ENCODE results near the gene C2.
"Not testable (repeated sequence)": the region's sequence is repeated elsewhere in the genome, so short reads cannot be mapped to it uniquely, and the experiment has no call there.

Gene C2

DNA sequence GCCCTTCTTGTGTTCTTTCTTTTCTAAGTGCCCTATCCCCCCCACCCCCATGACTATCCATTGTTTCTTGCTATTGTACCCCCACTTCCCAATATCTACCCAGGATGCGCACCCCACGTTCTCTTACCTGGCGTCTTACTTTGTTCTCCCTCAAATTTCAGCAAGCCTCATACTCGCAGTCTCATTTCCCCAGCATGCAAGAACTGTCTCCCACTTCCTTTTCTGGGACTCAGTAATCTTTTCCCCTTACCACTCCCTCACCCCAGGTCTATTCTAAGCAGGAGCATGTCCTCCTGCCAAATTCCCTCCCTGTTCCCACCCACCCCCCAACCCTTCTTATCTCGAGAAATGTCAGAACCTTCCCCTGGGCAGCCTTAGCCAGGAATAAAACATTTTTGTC, 28.3 kb upstream of the C2 start:
- DNase-seq (ENCODE audit: low spot score) = no peak

DNA sequence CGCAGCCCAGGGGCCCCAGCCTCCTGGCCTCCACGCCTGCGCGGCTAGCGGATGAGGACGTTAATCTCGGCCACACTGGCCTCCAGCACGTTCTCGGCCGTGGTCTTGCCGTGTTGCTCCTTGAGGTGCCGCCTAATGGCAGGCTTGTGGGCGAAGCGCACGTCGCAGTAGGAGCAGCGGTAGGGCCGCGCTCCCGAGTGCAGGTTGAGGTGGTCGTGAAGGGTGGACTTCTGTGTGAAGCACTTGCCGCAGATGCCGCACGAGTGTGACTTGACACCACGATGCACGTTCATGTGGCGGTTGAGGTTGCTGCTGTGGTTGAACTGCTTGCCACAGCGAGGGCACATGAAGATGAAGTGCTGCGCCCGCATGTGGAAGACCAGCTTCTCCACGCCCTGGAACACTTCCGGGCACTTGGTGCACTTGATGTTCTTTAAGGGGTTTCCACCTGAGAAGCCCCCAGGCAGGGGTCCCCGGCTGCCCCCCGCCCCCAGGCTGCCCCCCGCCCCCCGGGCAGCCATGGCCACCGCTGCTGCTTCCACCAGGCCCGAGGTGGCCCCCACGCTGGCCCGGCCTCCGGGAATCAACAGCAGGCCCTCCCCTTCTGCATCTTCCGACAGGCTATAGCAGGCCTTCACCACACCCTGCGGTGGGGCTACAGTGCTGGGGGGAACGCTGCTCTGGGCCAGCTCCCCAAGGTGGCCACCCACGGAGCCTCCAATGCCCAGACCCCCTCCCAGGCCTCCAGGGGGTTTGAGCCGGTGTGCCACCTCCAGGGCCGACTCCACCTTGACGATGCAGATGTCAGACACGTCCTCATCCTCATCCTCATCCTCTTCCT, 27.4 kb upstream of the C2 start:
- no peak for DNase-seq (ENCODE audit: low spot score)

DNA sequence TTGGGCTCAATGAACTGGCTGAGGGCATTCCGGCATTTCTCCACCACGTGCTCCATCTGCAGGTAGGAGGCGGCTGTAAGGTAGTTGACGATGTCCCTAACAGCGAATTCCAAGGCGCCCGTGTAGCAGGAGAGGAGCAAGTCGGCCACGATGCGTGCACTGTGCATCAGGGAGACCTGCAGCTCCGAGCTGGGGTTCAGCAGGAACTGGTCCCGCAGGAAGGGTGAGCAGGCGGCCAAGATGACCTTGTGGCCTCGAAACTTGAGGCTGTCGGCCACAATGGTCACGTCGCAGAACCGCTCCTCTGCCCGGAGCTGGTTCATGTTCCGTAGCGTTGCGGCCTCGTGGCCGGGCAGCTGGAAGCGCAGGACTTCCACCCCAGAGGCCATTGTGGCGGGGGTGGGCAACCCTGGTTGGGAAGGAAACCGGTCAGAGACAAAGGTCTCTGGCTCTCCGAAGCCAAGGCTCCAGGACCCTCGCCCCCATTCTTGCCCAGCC, 26.6 kb upstream of the C2 start:
- no peak for DNase-seq (ENCODE audit: low spot score)

DNA sequence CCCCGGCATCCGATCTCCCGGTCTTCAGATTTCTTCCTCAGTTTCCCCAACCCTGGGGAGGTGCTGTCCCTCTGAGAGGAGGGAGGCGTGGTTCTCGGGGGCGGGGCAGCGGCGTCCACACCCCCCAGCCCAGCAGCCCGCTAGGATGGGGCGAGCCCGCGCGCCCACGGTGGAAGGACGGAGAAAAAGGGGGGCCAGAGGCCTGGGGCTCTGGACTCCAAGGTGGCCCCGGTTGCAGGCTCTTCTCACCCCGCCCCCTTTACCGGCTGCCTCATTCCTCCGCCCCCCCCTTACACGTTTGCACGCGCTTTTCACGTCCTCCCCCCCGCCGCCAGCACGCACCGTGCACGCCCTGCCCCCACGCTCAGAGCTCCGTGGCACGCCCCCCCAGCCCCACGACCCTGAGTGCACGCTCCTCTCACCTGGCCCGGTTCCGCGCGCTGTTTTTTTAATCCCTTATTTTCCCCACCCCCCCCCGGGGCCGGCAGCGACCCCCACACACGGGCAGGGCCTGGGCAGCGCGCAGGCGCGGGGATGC, 26.0 kb upstream of the C2 start:
- peak; percentile 64 for DNase-seq (ENCODE audit: low spot score)

DNA sequence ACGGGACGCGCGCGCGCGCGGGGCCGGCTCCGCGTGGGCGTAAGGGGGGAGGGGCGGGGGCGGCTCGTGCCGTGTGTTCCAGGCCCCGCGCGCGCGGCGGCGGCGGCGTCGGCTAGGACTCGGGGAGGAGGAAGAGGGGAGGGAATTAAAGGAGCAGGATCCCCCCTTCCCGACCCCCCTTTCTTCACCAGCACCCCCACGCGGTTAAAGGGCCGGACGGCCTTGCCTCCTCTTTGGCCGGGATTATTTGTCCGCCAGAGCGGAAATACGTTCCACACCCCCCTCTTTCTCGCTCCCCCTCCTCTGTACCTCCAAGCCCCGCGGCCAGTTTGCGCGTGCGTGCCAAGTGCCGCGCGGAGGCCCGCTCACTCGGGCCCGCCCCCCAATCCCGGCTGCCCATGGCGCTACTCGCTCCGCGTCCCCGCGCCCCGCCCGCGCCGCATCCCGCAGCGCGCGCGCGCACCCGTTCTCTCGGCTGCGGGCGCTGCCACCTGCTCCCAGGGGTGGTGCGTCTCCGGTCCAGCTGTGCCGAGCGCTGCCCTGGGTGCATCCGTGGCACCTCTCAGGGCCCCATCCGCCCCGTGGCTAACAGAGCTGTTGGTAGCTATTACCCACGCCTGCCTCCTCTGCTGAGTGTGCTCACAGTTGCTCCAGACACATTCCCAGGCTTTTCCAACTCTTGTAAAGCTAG, 25.4 kb upstream of the C2 start, which contains the start of gene ZBTB12:
TSS of gene ZBTB12 (minus strand) at position 134 of the 691 bp plus-strand sequence. CDS start 781 bp downstream, outside the sequence.
- DNase-seq (ENCODE audit: low spot score) = peak; percentile 97

DNA sequence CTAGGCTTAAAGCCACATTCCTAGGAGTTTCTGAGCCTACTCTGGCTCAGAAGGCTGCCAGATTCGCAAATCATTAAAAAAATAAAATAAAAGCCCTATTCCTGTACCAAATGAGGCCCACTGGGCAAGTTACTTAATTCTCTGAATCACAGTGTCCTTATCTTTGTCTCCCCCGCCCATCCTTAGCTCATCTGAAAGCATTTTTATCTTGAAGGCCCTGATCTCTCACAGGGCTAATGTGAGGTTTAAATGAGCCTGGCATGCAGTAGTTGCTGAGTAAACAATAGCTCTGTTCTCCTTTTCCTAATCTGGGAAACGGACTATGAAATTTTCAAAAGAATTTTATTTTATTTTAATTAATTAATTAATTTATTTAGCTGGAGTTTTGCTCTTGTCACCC, 23.6 kb upstream of the C2 start:
- no peak for DNase-seq (ENCODE audit: low spot score)

DNA sequence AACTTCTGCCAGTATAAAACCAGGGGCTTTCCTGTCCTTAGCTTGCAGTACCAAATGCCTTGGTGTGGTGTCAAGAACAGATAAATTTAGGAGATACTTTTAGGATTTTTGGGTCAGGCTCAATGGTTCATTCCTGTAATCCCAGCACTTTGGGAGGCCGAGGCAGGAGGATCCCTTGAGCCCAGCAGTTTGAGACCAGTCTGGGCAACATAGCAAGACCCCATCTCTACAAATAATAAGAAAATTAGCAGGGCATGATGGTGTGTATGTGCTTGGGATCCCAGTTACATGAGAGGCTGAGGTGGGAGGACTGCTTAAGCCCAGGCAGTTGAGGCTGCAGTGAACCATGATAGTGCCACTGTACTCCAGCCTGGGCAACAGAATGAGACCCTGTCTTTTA, 22.5 kb upstream of the C2 start:
- DNase-seq (ENCODE audit: low spot score) = no peak

DNA sequence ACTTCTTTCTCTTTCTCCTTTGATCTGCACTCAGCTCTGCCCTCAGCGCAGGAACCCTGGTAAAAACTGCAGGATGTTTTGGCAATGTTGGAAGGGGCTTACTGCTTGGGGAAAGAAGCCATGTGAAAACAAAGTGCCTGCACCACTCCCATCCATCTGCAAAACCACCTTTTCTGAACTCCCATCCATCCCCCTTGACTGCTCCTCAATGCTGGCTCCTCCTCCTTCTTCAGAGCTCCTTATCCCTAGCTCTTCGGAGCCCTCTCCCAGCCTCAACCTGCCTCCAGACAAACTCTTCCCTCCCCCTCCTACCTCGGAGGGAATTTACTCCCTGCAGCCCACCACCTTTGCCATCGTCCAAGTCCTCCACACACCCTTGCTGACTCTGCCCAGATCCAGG, 21.4 kb upstream of the C2 start:
- DNase-seq (ENCODE audit: low spot score) = no peak

DNA sequence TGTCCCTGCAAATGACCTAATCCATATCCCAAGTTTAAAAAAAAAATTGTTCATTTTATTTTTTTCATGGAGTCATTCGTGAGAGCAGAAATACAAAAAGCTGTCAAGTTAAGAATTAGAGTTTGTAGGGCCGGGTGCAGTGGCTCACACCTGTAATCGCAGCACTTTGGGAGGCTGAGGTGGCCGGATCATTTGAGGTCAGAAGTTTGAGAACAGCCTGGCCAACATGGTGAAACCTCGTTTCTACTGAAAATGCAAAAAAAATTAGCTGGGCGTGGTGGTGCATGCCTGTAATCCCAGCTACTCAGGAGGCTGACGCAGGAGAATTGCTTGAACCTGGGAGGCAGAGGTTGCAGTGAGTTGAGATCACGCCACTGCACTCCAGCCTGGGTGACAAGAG, 20.8 kb upstream of the C2 start:
- DNase-seq (ENCODE audit: low spot score) = not testable (repeated sequence)

DNA sequence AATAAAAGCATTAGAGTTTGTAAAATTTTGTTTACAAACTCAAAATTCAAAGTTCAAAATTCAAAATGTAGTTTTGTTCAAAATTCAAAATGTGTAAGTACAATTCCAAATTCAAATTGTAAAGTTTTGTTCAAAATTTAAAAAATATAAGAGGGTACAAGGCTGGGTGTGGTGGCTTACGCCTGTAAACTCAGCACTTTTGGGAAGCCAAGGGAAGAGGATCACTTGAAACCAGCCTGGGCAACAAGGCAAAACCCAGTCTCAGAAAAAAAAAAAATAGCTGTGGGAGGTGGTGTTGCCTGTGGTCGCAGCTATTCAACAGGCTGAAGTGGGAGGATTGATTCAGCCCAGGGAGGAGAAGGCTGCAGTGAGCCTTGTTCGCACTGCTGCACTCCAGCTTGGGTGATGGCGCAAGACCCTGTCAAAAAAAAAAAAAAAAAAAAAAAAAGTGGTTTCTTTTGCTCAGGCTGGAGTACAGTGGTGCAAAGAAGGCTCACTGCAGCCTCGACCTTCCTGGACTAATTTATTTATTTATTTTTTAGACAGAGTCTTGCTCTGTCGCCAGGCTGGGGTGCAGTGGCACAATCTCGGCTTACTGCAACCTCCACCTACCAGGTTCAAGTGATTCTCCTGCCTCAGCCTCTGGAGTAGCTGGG, 20.2 kb upstream of the C2 start:
- no peak for DNase-seq (ENCODE audit: low spot score)

DNA sequence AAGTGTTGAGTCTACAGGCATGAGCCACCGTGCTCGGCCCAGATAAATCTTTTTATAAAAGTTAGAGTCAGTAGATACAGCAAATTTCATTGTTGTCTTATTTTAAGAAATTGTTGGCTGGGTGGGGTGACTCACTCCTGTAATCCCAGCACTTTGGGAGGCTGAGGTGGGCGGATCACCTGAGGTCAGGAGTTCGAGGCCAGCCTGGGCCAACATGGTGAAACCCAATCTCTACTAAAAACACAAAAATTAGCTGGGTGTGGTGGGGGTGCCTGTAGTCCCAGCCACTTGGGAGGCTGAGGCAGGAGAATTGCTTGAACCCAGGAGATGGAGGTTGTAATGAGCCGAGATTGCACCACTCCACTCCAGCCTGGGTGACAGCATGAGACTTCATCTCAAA, 19.3 kb upstream of the C2 start:
- not testable (repeated sequence) for DNase-seq (ENCODE audit: low spot score)

DNA sequence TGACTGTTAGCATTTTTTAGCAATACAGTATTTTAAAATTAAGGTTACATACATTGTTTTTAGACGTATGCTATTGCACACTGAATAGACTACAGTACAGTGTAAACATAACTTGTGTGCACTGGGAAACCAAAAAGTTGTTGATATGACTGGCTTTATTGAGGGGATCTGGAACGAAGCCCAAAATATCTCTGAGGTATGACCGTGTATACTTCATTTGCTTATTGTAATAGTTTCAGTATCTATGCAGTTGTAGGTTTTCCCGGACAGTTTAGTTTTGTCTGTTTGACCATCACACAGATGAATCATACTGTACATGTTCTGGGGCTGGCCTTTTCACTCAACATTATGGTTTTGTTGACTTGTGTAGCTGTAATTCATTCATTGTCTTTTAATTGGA, 18.7 kb upstream of the C2 start:
- DNase-seq (ENCODE audit: low spot score) = no peak

DNA sequence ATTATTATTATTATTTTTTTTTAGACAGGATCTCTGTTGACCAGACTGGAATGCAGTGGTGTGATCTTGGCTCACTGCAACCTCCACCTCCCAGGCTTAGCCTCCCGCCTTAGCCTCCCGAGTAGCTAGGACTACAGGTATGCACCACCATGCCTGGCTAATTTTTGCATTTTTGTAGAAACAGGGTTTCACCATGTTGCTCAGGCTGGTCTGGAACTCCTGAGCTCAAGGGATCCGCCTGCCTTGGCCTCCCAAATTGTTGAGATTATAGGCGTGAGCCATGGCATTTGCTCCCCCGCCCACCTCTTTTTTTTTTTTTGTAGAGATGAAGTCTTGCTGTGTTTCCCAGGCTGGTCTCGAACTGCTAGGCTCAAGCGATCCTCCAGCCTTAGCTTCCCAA, 18.2 kb upstream of the C2 start:
- not testable (repeated sequence) for DNase-seq (ENCODE audit: low spot score)

DNA sequence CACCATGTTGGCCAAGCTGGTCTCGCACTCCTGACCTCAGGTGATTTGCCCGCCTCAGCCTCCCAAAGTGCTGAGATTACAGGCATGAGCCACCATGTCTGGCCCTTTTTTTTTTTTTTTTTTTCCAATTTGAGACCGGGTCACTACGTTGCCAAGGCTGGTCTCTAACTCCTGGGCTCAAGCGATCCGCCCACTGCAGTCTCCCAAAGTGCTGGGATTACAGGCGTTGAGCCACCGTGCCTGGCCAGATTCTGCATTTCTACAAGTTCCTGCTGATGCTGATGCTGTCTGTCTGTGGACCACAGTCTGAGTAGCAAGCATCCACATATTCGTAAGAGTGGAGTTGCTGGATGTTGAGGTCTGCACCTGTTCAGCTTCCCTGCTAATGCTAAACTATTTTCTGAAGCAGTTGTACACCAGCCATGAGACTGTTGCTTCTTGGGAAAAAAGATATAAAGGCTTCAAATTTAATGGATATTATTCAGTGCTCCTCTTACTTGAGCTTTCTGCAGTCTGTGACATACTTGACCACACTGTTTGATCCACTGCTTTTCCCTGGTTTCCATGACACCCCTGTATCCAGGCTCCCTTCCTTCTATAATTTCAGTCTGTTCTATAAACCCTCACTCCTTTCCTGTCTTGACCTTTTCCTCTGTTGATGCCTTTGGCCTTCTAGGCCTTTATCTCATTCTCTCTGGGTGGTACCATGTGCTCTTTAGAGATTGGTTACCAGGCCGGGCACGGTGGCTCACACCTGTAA, 15.5 kb upstream of the C2 start:
- DNase-seq (ENCODE audit: low spot score) = no peak

DNA sequence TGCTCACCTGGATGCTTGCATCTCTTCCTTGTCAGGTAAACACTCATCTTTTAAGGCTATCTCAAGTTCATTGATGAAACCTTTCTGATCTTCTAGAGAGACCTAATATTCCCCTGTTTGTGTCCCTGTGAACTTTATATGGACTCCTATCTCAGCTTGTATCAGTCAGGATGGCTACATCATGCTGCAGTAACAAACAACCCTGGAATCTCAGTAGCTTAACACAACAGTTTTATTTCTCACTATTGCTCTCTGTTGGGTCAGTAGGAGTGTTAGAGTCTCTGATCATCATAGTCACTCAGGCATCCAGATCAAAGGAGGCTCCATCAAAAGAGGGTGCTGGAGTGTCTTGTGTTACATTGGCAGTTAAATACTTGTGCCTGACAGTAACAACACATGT, 12.2 kb upstream of the C2 start:
- DNase-seq (ENCODE audit: low spot score) = no peak

DNA sequence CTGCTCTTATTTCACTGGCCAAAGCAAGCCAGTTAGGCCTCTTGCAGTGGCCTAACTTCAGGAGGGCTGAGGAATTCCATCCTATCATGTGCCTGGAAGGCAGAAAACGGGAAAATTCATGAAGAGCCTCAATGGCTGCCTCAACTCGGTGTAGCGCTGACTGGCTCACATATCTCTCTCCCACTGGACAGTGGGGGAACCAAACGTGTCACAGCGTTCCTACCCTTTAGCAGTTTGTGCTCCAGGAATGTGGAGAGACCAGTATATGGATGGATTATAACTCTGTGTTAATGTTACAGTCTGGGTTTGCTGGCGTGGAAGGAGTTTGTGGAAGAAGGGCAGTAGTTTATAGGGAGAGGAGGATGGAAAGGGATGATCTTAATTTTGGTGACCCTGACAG, 11.8 kb upstream of the C2 start:
- no peak for DNase-seq (ENCODE audit: low spot score)

DNA sequence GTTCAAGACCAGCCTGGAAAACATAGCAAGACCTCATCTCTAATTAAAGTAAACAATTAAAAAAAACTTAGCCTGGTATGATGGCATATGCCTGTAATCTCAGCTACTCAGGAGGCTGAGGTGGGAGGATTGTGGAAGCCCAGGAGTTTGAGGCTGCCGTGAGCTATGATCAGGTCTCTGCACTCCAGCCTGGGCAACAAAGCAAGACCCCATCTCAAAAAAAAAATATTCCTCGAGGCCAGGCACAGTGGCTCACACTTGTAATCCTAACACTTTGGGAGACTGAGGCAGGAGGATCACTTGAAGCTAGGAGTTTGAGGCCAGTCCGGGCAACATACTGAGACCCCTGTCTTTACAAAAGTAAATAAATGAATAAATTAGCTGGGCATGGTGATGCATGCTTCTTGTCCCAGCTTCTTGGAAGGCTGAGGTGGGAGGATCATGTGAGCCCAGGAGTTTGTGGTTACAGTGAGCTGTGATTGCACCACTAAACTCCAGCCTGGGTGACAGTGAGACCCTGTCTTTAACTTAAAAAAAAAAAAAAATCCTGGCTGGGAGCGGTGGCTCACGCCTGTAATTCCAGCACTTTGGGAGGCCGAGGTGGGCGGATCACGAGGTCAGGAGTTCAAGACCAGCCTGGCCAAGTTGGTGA, 9.3 kb upstream of the C2 start:
- no peak for DNase-seq (ENCODE audit: low spot score)

DNA sequence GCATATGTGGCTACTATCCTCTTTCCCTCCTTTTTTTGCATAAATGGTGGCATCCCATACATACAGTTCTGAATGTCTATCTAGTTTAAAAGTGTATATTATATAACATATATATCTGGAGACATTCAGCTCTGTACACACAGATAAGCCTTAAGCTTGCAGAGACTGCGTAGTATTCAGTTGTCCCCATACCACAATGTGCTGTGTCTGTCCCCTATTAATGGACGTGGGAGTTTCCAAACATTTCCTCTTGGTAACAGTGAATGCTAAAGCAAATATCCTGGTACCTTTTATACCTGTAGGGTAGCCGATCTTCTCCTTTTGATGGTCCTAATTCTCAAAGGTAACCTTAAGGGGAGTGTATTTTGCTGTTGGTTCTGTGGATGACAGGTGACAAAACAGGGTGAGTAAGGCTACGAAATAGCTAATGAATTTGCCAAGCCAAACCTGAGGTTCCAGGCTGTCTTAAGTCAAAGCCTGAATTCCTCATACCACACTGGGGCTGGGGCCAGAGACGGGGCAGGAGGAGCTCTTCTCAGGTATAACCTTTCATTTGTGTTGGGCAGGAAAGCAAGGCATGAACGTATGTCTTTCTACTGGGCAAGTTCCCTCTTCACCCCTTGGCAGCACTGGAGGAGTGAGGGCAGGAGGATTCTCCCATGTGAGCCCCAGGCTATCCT, 7.8 kb upstream of the C2 start:
- no peak for DNase-seq (ENCODE audit: low spot score)

DNA sequence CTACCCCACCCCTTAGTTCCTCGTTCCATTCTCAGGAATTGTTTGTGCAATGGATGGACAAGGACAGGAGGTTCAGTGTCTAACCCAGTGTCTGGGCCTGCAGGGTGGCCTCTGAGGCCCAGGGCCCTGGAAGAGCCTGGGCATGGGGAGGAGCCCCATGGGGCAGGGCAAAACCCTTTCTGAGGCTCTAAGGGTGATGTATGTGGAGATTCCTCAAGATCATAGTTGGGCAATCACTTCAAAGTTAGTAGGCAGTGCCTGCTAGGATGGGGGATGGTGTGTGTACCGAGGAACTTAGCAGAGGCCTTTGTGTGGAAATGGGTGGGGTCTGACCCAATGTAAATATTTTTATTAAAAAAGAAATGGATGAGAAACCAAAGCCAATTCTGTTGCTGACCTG, 6.7 kb upstream of the C2 start:
- no peak for DNase-seq (ENCODE audit: low spot score)

DNA sequence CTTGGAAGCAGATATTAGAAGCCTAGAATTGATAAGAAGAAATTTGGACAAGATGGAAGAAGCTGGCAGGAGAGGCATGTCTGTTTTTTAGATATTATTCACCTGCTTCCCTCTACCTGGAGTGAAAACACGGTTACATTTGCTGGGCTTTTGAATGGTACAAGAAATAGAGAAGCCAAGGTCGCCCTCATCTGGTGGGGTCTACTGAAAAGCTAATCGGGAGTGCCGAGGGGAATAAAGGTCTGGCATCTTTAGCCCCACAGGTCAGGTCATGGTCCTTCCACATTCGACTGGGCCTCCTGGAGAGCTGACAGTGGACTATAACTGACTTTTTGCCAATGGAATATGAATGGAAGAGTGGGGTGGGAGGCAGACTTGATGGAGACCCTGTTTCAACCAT, 4.6 kb upstream of the C2 start:
- DNase-seq (ENCODE audit: low spot score) = no peak
